ENCODE measurements around the gene HS1BP3. TPM values are rescaled to one million over a fixed set of nuclear protein-coding genes. Genes with fewer than 3 reads are reported as not detected.

HS1BP3 gene
- total RNA-seq, 1 experiment from 2014 or later: 17.1 TPM

- no peak overlapping the region for H3K27ac ChIP-seq (ENCODE audit: low read depth, low read length)
- intact Hi-C loops (cut with micrococcal nuclease): no loop called here
- H3K79me2 ChIP-seq (ENCODE audit: insufficient read depth, low read length): no peaks in the 10 kb centered on the region
- H3K9ac ChIP-seq (ENCODE audit: low read length): no peak overlapping the region
- no peak overlapping the region for H2AFZ ChIP-seq (ENCODE audit: low read depth, low read length, poor library complexity, severe bottlenecking)
- no peaks in the 10 kb centered on the region for H3K9me3 ChIP-seq (ENCODE audit: control insufficient read depth in 1 of 2, insufficient read depth in 1 of 2, low read depth in 1 of 2, low read length in 2 of 2)
- ChIA-PET RAD21 (ENCODE audit: low non-redundant PET in 1 of 2, low total read pairs in 2 of 2, uncharacterized antibody in 2 of 2, unreplicated experiment in 2 of 2) (no interaction called here), CTCF (no interaction called here), POLR2A (no interaction called here)
- H3K27me3 ChIP-seq (ENCODE audit: insufficient read depth, low read length): peaks cover 17% of the 10 kb centered on the region
- ATAC-seq (no peak), DNase-seq (ENCODE audit: low read depth, low spot score) (no peak)
- H3K4me1 ChIP-seq (ENCODE audit: control insufficient read depth in 1 of 2, insufficient read depth in 2 of 2, low read length in 2 of 2): peaks cover 0 to 4% of the 10 kb centered on the region in 2 experiments; a peak in 1 of 4 replicates
- H3K4me3 ChIP-seq (replicated peaks in 1 of 2; ENCODE audit: low read depth in 1 of 2, low read length in 2 of 2): no peak overlapping the region
- no peak for TF ChIP-seq JUND (IDR thresholded peaks at IDR 0.05)
- TF ChIP-seq EZH2phosphoT487 (IDR thresholded peaks at IDR 0.05; ENCODE audit: borderline replicate concordance): no peak
- no peak for TF ChIP-seq SRF (IDR thresholded peaks at IDR 0.05; ENCODE audit: low read depth)
- no peak for TF ChIP-seq CBX3 (IDR thresholded peaks at IDR 0.05; ENCODE audit: low read depth)
- TF ChIP-seq POLR2A (IDR thresholded peaks at IDR 0.05; ENCODE audit: borderline replicate concordance, extremely low read depth, insufficient read depth, insufficient read length): no peak
- TF ChIP-seq TCF7L2 (IDR thresholded peaks at IDR 0.05; ENCODE audit: borderline replicate concordance, extremely low read depth, insufficient read depth, insufficient read length): no peak
- no peak for TF ChIP-seq YY1 (IDR thresholded peaks at IDR 0.05; ENCODE audit: extremely low read depth, insufficient replicate concordance, low read depth, low read length)
- no peak for TF ChIP-seq CTCF (IDR thresholded peaks at IDR 0.05 in 2 of 3, conservative IDR thresholded peaks at IDR 0.05 in 1 of 3; ENCODE audit: borderline replicate concordance in 1 of 3, insufficient read depth in 1 of 3, low read depth in 2 of 3, low read length in 2 of 3)
- TF ChIP-seq POLR2AphosphoS5 (IDR thresholded peaks at IDR 0.05; ENCODE audit: low read depth, low read length): no peak
- TF ChIP-seq ATF3 (IDR thresholded peaks at IDR 0.05): no peak
- TF ChIP-seq SP1 (IDR thresholded peaks at IDR 0.05; ENCODE audit: low read depth): no peak
- no peak for TF ChIP-seq CEBPB (IDR thresholded peaks at IDR 0.05; ENCODE audit: low read depth)
- TF ChIP-seq ZFX (IDR thresholded peaks at IDR 0.05): no peak
- no TSS peak for BruUV-seq (replicated peaks)
- no peaks in the 10 kb centered on the region for H3K9me2 ChIP-seq (ENCODE audit: insufficient read depth)
- H4K20me1 ChIP-seq (ENCODE audit: insufficient read depth): no peaks in the 10 kb centered on the region
- H3K36me3 ChIP-seq (ENCODE audit: control insufficient read depth in 1 of 2, insufficient read depth in 2 of 2, low read length in 2 of 2): no peaks in the 10 kb centered on the region
- no peak overlapping the region for H3K4me2 ChIP-seq (ENCODE audit: low read length)
Measured at GRCh38 chr2:20657522-20658235, 6.8 kb upstream of the HS1BP3 start.

All from HCT116 (cell line).